HG03139 (cell line): ENCODE data around the gene CIP2A.

ENCODE experiments used
- ATAC-seq: cut with Tn5 transposase; IDR thresholded peaks from one replicate; pipeline ENCODE4 v1.9.1; 2021; ENCODE audit not compliant: unreplicated experiment

The CIP2A gene

GRCh38 chr3:108511490-108511889 is 77.7 kb downstream of the CIP2A start:
- no peak for ATAC-seq

GRCh38 chr3:108511055-108511454 is 78.2 kb downstream of the CIP2A start:
- ATAC-seq: no peak

- ATAC-seq: no peak
Observed at GRCh38 chr3:108510496-108510895, 78.7 kb downstream of the CIP2A start, which contains the start of gene MYH15. Gene MYH15, minus strand, starts transcription at chr3:108510596. Its CDS starts 66 bp downstream, at chr3:108510530.

- ATAC-seq: no peak
Observed at GRCh38 chr3:108509871-108510270, 79.4 kb downstream of the CIP2A start.

- ATAC-seq: no peak
Observed at GRCh38 chr3:108509263-108509662, 80.0 kb downstream of the CIP2A start.

- ATAC-seq: no peak
Observed at GRCh38 chr3:108507902-108508301, 81.3 kb downstream of the CIP2A start.

- ATAC-seq: no peak
Observed at GRCh38 chr3:108505811-108506210, 83.4 kb downstream of the CIP2A start.

- no peak for ATAC-seq
Observed at GRCh38 chr3:108503722-108504121, 85.5 kb downstream of the CIP2A start.

GRCh38 chr3:108501535-108501934 is 87.7 kb downstream of the CIP2A start:
- ATAC-seq: no peak

- ATAC-seq: no peak
Observed at GRCh38 chr3:108500728-108501127, 88.5 kb downstream of the CIP2A start.
